Liver (tissue), 9 donors: ENCODE measurements around the gene NUDT8. TPM values are rescaled to one million over a fixed set of nuclear protein-coding genes. Genes with fewer than 3 reads are reported as not detected.

Experiments used
- DNase-seq: peaks from one replicate; pipeline ENCODE4 v3.0.0-alpha.2; 2017; ENCODE audit warnings: low spot score
- H3K27ac ChIP-seq, 2 donors: one replicate each; pipeline ENCODE4 v1.7.0; 2013; ENCODE audit warnings: inconsistent platforms in 2 of 2, low read length in 2 of 2, control low read depth in 1 of 2, low read depth in 1 of 2, mild to moderate bottlenecking in 1 of 2
- H3K27me3 ChIP-seq, 4 donors: one replicate each; pipeline versions ENCODE4 v1.6.1 to v1.7.0; 2013; ENCODE audit warnings: low read length in 3 of 4, inconsistent platforms in 1 of 4, mild to moderate bottlenecking in 1 of 4, moderate library complexity in 1 of 4; ENCODE audit not compliant: control insufficient read depth in 4 of 4, insufficient read depth in 4 of 4
- H3K36me3 ChIP-seq, 4 donors: one replicate each; pipeline versions ENCODE4 v1.6.1 to v1.7.0; 2013; ENCODE audit warnings: low read length in 3 of 4, mild to moderate bottlenecking in 3 of 4, low read depth in 1 of 4, moderate library complexity in 1 of 4; ENCODE audit not compliant: control insufficient read depth in 4 of 4, insufficient read depth in 3 of 4
- H3K4me1 ChIP-seq, 4 donors: one replicate each; pipeline versions ENCODE4 v1.6.1 to v1.7.0; 2013; ENCODE audit warnings: low read length in 3 of 4, mild to moderate bottlenecking in 3 of 4, moderate library complexity in 1 of 4; ENCODE audit not compliant: control insufficient read depth in 4 of 4, insufficient read depth in 4 of 4
- H3K4me3 ChIP-seq, 3 donors: one replicate each; pipeline versions ENCODE4 v1.6.1 to v1.7.0; 2013; ENCODE audit warnings: low read length in 3 of 3, control low read depth in 1 of 3, low read depth in 1 of 3, mild to moderate bottlenecking in 1 of 3
- H3K9ac ChIP-seq, 2 donors: one replicate each; pipeline ENCODE4 v1.7.0; 2013; ENCODE audit warnings: low read length in 2 of 2, mild to moderate bottlenecking in 2 of 2, moderate library complexity in 2 of 2, control low read depth in 1 of 2, low read depth in 1 of 2
- H3K9me3 ChIP-seq, 4 donors: one replicate each; pipeline versions ENCODE4 v1.6.1 to v1.7.0; 2013; ENCODE audit warnings: low read length in 3 of 4; ENCODE audit not compliant: control insufficient read depth in 4 of 4
- ATF3 ChIP-seq: IDR thresholded peaks from 2 replicates; pipeline ENCODE4 v1.6.1; 2016; ENCODE audit warnings: antibody characterized with exemption
- CTCF ChIP-seq: fragments of 150-350 bp; IDR thresholded peaks from 2 replicates; pipeline ENCODE4 v1.5.1; 2017; ENCODE audit warnings: improper control_type of control experiment, low read depth, low read length; ENCODE audit not compliant: missing input control
- EGR1 ChIP-seq, 2 donors: IDR thresholded peaks; 2 replicates each; pipeline ENCODE4 v1.6.1; 2016 to 2018; ENCODE audit warnings: antibody characterized with exemption in 2 of 2, low read depth in 2 of 2
- FOXA1 ChIP-seq: IDR thresholded peaks from 2 replicates; pipeline ENCODE4 v1.6.1; 2016; ENCODE audit warnings: antibody characterized with exemption
- FOXA2 ChIP-seq: IDR thresholded peaks from 2 replicates; pipeline ENCODE4 v1.6.1; 2016; ENCODE audit warnings: antibody characterized with exemption
- HNF4A ChIP-seq, 2 donors: conservative IDR thresholded peaks; 2 replicates each; pipeline ENCODE4 v1.6.1; 2016; ENCODE audit warnings: antibody characterized with exemption in 2 of 2, mild to moderate bottlenecking in 2 of 2
- HNF4G ChIP-seq: IDR thresholded peaks from 2 replicates; pipeline ENCODE4 v1.6.1; 2016; ENCODE audit warnings: antibody characterized with exemption
- JUND ChIP-seq, 2 donors: IDR thresholded peaks; 2 replicates each; pipeline ENCODE4 v1.6.1; 2016; ENCODE audit warnings: antibody characterized with exemption in 2 of 2
- MAX ChIP-seq: IDR thresholded peaks from 2 replicates; pipeline ENCODE4 v1.6.1; 2016; ENCODE audit warnings: antibody characterized with exemption
- RAD21 ChIP-seq, 2 donors: IDR thresholded peaks; 2 replicates each; pipeline ENCODE4 v1.6.1; 2016; ENCODE audit warnings: antibody characterized with exemption in 2 of 2, mild to moderate bottlenecking in 2 of 2
- REST ChIP-seq: IDR thresholded peaks from 2 replicates; pipeline ENCODE4 v1.6.1; 2016; ENCODE audit warnings: antibody characterized with exemption, mild to moderate bottlenecking
- RXRA ChIP-seq, 2 donors: IDR thresholded peaks; 2 replicates each; pipeline ENCODE4 v1.6.1; 2017 to 2018; ENCODE audit warnings: antibody characterized with exemption in 2 of 2, mild to moderate bottlenecking in 1 of 2
- SP1 ChIP-seq: IDR thresholded peaks from 2 replicates; pipeline ENCODE4 v1.6.1; 2018; ENCODE audit warnings: antibody characterized with exemption, mild to moderate bottlenecking
- TAF1 ChIP-seq: conservative IDR thresholded peaks from 2 replicates; pipeline ENCODE4 v1.6.1; 2016; ENCODE audit warnings: antibody characterized with exemption, mild to moderate bottlenecking
- YY1 ChIP-seq: IDR thresholded peaks from 2 replicates; pipeline ENCODE4 v1.6.1; 2016; ENCODE audit warnings: antibody characterized with exemption, mild to moderate bottlenecking
- WGBS: extraction: QIAGEN DNeasy Blood & Tissue Kit; methylation state at CpG from one replicate; pipeline ENCODE4 v1.1.7; 2013; 5-methylcytosine and 5-hydroxymethylcytosine counted together
- polyA plus RNA-seq, 2 donors: library from polyadenylated mRNA; stranded (reverse) in 1 of 2; unstranded in 1 of 2; fragments of 200-250 nt in 1 of 2; fragments of >200 nt in 1 of 2; fragmentation: Nextera tagmentation in 1 of 2; extraction: Ambion mirVana in 1 of 2; gene quantifications; one replicate each; pipeline versions ENCODE4 v1.2.1 to v1.2.3, GENCODE V29; 2013 to 2015
- total RNA-seq, 2 donors: library from RNA; depleted of rRNA; stranded (reverse); fragments of >200 nt; gene quantifications; one replicate each; pipeline ENCODE4 v1.2.3, GENCODE V29; 2014
- donor health status: healthy.
- donor health status: healthy.
- donor health status: healthy.
- donor health status: healthy.
- donor health status: healthy.

The NUDT8 gene
- total and polyA plus RNA-seq, 4 donors = 19.5 to 66.9 (median 24.4) TPM

- Histone ChIP-seq H3K36me3 (no peaks in the 10 kb centered on the region), H3K27me3 (no peaks in the 10 kb centered on the region), H3K4me3 (no peak overlapping the region), H3K9ac (no peak overlapping the region), H3K4me1 (peaks cover 0 to 3% (median under 1%) of the 10 kb centered on the region in 4 donors), H3K27ac (no peak overlapping the region), H3K9me3 (no peaks in the 10 kb centered on the region)
- WGBS = 86% methylated on average over 11 of the region's 11 CpGs
- DNase-seq = no peak
- no peak for TF ChIP-seq SP1
- TF ChIP-seq EGR1 (IDR thresholded peaks at IDR 0.05; ENCODE audit: low read depth in 2 of 2) = no peak
- TF ChIP-seq RAD21 (IDR thresholded peaks at IDR 0.05) = no peak
- no peak for TF ChIP-seq JUND (IDR thresholded peaks at IDR 0.05)
Measured at GRCh38 chr11:67666303-67666645, 36.5 kb upstream of the NUDT8 start.

GRCh38 chr11:67665541-67666302 lies 36.0 kb upstream of the NUDT8 start:
- Histone ChIP-seq H3K27ac (no peak overlapping the region), H3K4me3 (no peak overlapping the region), H3K27me3 (no peaks in the 10 kb centered on the region), H3K4me1 (peaks cover 0 to 3% (median under 1%) of the 10 kb centered on the region in 4 donors), H3K9ac (no peak overlapping the region), H3K36me3 (no peaks in the 10 kb centered on the region), H3K9me3 (no peaks in the 10 kb centered on the region)
- peak; percentile 37 for TF ChIP-seq CTCF
- TF ChIP-seq HNF4G = no peak
- 67% methylated on average over 24 of the region's 24 CpGs for WGBS
- no peak for DNase-seq

GRCh38 chr11:67664696-67665540 lies 35.2 kb upstream of the NUDT8 start:
- H3K9me3 ChIP-seq = no peaks in the 10 kb centered on the region
- no peak overlapping the region for H3K4me3 ChIP-seq
- H3K27me3 ChIP-seq = no peaks in the 10 kb centered on the region
- DNase-seq = no peak
- WGBS = 89% methylated on average over 33 of the region's 33 CpGs
- peaks cover 0 to 3% (median under 1%) of the 10 kb centered on the region in 4 donors for H3K4me1 ChIP-seq
- no peak overlapping the region for H3K27ac ChIP-seq
- TF ChIP-seq CTCF (no peak), SP1 (no peak), MAX (no peak), ATF3 (no peak), HNF4G (no peak), RXRA (IDR thresholded peaks at IDR 0.05) (no peak), TAF1 (no peak), REST (no peak), FOXA1 (no peak), JUND (IDR thresholded peaks at IDR 0.05) (no peak), EGR1 (IDR thresholded peaks at IDR 0.05; ENCODE audit: low read depth in 2 of 2) (no peak), YY1 (no peak), HNF4A (conservative IDR thresholded peaks at IDR 0.05) (no peak), FOXA2 (no peak)
- no peaks in the 10 kb centered on the region for H3K36me3 ChIP-seq
- H3K9ac ChIP-seq = no peak overlapping the region
